HG03175 (cell line): ENCODE measurements around the gene SYNPO.

Source experiments
- ATAC-seq: cut with Tn5 transposase; IDR thresholded peaks from one replicate; pipeline ENCODE4 v1.9.1; 2021; ENCODE audit warnings: mild to moderate bottlenecking, moderate library complexity; ENCODE audit not compliant: unreplicated experiment

SYNPO gene

DNA sequence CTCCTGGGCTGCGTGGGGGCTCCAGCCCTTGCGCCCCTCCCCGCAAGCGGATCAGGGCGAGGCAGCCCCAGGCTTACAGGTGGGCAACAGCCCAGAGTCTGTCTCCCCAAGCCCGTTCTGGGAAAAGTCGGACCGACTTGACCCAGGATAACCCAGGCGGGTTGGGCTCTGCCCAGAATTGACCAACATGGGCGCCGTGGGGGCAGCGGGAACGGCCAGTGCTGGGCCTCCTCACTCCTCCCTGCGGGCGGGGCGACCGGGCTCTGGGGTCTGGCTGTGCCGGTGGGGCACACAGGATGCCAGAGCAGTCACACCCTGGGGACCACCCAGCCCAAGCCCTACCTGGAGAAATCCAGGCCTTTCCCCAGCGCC is 15.3 kb upstream of the SYNPO start:
- ATAC-seq: no peak

DNA sequence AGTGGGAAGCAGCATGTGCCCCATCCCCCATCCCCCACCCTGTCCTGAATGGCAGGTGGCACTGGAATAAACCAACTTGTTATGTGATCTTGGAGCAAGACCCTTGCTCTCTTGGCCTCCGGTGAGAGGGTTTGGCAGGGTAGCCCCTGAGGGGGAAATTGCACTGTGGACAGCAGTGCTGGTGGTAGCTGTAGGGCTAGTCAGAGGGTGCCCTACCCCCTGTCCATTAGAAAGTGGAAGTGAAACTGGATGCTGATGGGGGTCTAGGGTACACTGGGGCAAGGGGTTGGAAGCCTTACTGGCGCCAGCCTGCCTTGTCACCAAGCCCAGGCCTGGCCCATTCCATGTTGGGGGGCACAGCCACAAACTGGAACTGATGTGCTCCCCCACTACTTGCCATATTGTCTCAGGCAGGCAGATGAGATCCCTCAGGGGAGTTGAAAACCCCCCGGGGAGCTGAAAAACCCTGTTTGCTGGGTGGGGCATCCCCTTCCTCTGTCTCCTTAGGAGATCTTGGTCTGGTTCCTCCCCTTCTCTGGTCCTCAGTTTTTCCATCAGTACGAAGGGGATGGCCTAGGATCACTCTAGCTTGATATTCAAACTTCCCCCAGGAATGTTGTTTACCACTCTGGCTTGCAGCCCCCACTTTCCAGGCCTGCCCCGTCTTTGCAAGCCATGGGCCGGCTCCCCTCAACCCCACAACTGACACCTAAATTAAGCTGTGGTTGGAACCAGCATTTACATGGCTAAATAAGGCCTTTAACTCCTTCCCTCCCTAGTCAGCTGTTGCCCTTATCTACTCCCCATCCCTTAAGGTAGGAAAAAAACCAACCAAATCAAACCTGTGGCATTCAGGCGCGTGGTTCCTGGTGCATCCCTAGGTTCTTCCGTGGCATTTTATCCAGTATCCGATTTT is 14.4 kb upstream of the SYNPO start:
- peak; percentile 47 for ATAC-seq

DNA sequence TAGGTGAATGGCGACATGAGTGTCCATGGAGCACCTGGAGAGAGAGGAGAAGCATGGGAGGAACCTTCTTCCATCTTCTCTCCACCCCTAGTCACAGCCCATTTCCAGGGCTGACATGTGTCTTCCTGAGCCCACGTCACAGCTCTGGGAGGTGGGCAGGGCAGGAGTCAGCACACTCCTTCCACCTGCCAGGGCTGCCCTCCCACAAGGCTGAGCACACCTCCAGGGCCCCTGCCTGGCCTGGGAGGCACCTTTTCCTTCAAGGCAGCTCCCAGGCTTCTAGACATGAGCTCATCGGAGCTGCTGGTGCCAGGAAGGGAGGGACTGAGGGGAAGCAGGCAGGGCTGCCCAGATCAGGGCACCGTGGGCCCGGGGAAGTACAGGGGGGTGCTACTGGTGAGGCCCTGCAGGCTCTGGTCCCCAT is 13.6 kb upstream of the SYNPO start:
- ATAC-seq: no peak

DNA sequence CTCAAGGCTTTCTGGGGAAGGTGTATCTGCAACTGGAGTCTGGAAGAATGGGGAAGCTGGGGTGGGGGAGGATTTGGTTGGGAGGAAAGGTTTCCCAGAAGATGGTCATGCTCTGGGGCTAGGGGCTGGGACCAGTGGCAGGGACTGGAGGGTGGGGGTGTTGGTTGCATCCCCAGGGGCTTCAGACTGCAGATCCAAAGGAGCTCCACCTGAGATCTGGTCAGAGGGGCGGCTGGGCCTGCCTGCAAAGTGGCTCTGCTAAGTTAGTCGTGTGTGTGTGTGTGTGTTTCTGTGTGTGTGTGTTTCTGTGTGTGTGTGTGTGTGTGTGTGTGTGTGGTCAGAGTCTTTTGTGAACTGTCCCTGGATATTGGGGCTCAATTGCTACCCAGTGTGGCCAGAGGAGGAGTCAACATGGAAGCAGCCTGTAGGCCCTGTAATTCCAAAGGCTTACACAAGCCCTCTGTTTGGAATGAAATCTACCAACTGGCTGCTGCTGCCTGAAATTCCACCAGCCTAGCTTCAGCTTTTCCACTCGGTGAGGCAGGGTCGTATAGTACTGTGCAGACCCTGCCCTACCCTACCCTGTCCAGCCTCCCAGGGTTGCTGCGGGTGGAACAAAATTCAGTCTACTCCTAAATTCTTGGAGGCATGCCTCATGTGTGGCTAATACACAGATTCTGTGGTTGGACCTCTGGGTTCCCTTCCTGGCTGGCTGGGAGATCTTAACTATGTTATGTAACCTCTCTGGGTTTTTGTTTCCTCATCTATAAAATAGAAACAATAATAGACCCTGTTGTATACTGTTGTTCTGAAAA is 12.5 kb upstream of the SYNPO start:
- ATAC-seq: no peak

DNA sequence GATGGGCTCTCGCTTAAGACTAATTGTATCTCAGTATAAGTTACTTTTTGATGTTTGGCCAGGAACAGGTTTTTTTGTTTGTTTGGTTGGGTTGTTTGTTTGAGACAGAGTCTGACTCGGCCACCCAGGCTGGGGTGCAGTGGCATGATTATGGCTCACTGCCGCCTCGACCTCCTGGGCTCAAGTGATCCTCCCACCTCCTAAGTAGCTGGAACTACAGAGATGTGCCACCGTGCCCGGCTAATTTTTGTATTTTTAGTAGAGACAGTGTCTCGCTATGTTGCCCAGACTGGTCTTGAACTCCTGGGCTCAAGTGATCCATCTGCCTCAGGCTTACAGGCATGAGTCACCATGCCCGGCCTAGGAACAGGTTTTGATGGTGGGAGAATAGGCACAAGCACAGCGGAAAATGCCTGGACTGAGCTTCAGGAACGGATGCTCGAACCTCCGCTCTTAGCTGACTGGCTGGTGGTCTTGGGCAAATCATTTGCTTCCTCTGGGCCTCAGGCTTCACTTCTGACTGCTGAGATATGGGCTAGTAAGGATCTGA is 11.4 kb upstream of the SYNPO start:
- ATAC-seq: no peak

DNA sequence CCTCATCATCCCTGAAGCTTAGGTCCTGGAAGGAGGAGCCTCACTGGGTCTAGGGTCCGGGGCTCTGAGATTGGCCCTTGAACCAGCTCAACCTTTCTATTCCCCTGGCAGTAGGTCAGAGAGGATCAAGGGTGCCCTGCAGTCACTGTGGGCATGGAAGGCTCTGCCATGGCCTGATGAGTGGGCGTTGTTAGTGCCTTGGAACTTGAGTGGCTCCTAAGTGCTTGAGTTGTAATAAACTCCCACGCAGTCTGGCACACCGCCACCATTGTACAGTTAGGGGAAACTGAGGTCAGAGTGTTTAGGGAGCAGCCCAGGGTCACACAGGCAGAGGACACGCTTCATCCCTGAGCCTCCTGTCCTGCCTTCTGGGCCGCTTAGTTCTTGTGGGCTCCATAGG is 10.4 kb upstream of the SYNPO start:
- no peak for ATAC-seq

DNA sequence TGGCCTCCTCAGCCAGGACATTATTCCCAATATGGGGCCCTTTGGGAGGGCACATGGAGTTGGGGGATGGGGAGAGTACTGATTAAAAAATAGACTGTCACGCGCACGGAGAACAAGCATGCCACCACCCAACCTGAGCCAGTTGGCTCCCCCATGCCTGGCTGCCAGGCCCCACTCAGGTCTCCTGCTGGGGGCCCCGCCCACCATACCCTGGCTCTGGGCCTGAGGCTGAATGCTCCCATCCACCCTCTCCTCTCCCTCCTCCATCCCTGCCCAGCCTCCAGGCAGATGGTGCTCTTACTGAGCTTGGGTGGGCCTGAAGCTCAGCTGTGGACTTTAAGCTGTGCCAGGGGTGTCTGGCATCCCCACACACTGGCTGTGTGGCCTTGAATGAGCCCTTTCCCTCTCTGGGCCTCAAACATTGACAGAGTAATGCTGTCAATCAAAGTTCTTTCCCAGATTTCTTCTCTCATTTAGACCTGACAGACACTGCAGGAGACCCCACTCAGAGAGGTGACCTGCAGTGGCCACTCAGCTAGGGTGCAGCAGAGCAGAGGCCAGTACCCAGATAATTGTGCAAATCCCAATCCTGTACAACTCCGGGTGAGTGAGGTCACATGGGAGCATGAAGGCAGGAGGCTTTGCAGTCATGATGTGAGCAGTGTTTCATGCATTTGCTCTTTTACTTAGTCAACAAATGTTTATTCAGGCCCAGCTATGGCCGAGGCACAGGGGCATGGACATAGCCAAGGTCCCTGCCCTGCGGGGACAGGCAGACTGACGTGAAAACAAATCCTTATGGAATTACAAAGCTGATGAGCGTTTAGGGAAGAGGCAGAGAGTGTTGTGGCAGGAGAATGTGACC is 9.8 kb upstream of the SYNPO start:
- ATAC-seq: no peak

DNA sequence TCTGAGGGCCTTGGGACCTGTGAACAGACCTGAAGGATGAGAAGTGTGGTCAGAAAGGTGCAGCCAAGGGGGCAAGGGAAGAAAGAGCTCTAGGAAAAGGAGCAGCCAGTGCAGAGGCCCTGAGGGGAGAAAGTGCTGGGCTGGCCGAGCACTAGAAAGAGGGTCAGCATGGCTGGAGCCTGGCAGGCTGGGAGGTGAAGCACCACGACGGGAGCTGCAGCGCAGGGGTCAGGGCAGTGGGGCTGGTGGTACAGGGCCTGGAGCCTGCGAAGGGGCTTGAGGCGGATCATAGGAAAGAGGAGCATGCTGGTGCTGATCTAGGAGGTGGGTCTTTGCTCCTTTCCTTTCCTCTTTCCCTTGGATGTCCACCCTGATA is 9.1 kb upstream of the SYNPO start:
- no peak for ATAC-seq

DNA sequence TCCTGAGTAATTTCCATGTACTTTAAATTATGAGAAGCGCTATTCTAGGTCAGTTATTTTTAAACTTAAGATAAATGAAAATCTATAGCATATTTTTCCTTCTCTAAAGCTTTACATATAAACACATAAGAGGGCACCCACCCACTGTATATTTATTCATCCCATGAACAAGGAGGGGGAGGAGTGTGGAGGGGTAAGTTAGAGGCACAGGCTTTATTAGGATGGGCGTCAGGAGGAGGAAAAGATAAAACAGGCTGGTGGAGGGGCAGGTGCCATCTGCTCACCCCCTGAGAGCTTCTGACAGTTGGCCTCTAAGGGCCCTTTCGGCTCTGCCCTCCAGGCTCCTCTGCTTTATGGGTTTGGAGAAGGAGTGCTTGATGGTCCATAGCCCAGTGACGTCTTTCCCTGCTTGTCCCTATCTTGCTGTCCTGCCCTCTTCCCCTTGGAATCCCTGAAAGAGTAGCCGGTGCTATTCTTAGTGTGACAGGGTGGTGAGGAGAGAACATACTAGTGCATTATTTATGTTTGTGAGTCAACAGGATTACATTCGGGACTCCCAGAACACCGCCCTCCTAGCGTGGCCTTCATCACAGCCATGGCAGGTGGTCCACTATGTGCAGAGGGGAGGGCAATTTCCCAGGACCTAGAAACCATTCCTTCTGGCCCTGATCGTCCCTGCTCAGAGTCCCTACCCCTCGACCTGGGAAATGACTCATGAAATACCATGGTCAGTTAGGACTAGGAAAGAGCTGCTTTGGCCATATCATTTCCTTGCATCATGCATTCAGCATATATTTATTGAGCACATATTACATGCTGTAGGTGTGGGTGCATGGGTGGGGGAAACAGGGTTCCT is 7.9 kb upstream of the SYNPO start:
- ATAC-seq: no peak

DNA sequence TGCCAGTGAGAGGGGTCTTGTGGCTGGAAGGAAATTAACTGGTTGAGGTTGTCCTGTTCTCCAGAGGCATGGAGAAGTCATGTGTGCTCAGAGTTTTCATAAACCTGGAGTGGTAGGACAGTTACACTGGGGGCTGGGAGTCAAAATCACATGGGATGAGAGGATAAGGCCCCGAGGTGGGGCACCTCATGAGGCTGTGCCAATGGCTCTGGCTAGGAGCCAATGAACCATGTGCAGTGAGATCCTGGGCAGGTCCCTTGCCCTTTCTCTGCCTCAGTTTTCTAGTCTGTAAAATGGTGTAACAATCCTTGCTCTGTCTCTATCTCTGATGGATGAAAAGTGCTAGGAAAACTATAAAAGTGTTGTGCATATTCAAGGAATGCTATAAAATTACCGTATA is 7.0 kb upstream of the SYNPO start:
- ATAC-seq: no peak

DNA sequence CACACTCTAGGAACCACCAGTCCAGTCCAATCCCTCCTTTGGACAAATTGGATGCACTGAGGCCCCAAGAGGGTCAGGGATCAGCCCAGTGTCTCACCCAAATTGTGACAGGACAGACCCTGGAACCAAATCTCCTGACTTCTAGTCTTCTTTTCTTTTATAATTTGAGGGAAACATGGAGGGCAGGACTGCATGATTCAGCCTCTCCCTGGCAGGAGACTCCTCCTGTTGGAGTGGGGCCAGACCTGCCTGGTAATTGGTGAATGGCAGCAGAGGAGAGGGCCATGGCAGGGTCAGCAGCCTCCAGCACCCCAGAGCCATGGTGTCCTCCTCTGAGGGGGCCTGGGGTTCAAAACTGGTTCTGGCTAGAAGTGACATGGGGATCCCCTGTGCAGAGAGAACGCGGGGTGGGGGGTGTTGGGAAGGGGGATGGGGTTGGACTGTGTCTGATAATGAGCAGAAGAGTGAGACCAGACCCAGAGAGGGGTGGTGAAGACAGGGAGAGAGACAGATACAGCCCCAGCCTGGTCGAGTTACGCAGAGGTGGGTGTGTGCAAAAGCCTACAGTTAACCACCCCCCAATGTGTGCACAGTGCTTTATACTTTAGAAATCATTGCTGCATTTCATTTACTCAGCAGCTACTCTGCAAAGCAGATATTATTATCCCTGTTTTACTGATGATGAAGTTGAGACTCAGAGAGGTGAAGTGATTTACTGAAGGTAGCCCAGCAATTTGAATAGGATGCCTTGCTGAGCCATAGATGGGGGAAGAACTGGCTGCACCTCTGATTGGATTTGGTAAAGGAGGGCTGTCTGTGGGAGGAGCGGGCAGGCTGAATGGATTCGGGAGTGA is 3.8 kb upstream of the SYNPO start:
- ATAC-seq: no peak

DNA sequence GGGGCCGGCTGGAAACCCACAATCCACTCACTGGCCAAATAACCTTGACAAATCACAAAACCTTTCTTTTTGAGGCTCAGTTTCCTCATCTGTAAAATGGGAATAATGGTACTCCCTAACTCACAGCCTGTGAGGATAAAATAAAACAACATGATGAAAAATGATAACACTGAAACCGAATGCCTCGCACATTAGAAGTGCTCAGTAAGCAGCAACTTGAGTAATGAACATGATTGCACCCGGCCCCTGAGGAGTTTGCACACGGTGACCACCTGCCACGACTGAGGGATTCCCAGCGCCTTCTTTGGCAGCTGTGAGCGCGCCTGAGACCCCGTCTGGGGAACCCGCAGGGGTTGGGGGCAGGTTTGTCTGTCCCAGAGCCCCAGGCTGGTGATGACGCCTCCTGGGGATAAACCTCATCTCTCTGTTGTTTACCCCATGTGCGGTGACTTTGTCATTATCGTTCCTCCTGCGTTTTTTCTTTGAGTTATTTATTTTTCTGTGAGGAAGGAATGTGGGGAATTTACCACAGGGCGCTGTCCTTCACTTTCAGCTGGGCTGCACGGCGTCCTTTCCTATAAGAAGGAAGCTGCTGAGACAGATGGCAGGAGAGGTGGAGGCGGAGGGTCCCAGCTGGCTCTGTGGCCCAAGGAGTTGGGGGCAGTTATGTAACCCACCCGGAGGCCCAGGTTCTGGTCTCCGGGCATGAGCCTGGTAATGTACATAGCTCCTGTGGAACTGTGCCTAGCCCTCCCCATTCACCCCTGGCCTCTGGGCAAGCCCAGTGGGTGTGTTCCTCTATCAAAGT is 3.0 kb upstream of the SYNPO start:
- ATAC-seq: no peak

DNA sequence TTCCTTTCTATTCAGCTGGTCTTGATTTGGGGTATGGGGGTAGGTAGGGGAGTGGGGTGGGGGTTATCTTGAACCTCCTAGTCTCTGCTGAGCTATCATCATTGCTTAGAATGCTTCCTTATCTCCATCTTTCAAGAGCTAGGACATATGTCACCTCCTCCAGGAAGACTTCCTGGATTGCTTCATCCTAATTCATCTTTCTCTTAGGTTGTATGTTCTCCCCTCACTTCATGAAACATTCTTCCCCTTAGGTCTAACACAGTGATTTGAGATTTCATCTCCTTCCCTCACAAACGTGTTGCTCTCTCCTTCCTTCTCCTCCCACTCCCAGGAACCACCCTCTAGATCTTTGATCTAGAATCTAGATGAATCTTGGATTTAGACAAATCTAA is 2.4 kb upstream of the SYNPO start:
- no peak for ATAC-seq

DNA sequence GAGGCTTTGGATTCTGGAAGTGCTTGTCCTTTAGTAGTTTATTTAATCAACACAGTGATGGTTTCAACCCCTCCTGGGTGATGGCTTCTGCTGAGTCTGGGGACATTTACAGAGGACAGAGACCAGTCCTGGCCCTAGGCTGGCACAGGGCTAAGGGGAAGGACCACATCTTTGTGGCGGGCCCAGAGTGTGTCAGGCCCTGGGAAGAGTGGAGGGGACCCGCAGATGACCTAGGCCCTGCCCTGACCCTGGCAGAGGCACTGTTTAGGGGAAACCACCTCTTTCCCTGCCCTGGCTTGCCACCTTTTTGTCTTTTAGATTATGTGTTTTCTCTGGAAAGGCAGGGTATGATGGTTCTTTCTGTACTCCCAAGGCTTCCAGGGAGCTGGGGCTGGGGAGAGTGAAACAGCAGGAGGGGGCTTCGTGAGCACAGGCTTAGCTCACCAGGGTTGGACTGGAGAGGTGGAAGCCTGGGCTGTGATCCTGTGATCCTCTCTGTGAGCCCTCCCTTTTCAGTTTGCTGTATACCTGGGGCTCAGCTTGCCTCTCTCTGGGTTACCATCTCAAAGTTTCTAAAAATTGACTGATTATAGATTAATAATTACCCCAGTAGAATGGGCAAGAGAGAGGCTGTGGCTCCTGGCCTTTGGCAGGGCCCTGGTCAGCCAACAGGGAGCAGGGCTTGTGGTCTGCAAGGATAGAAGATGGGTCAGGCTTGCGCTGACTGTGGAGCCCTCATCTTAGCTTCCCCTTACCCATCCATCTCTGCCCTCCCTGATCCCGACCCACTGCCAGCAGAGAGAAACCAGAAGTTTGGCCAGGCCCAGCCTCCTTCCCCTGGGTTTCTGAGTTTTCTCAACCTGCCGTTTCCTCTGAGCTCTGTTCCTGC is 1.7 kb upstream of the SYNPO start:
- peak; percentile 45 for ATAC-seq

DNA sequence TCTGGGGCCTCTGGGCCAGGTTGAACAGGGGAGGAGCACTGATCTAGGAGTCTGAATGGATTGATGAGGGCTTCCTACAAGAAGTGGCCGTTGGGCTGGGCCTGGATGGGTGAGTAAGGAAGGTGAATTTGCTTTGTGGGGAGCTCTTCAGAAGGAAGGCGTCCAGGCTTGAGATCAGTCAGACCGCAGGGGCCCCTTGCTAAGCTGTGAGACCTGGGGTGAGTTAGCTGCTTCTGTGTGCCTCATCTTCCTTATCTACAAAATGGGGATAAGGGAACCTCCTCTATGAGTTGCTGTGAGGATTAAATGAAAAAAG is 1.1 kb upstream of the SYNPO start:
- ATAC-seq: peak; percentile 10

DNA sequence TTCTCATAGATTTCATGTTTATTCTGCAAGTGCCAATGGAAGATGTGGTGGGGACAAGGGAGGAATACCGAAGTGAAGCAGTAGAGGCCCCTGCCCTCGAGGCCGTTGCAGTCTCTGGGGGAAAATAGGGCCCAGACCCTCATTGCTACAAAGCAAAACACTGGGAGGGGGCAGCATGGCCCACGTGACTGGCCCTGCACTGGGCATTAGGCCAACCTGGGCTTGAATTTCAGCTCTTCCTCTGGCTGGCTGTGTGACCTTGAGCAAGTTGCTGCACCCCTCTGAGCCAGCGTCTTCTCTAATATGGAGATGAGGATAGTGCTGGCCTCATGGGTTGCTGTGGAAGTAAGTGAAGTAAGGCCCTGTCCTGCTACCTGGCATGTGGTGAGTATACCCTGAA is 709 bp upstream of the SYNPO start:
- ATAC-seq: no peak

DNA sequence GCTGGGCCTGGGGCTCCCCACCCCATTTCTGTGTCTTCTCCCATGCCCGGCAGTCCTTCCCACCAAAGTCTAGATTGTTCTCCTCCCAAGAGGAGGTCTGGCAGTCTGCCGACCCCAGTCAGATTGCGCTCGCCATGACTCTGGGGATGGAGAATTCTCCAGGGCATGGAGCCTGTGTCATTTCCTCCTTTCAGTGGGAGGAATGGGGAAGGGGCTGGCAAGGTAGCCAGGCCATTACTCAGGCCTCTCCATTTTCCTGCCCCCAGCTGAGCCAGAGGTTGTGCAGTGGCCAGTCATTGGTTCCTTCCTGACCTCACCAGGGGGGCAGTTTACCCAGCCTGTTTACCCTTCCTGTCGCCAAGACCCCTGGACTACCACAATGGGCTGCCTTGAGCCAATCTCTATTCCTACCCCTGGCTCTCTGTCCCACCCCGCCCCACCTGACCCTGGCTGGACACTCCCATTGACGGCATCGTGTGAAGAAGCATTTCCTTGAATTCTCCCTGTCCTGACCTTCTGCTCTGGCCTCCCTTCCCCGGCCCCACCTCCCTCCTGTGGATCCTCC is 628 bp downstream of the SYNPO start:
- ATAC-seq: no peak
